ENCODE results near the gene TNN. TPM values are rescaled to one million over a fixed set of nuclear protein-coding genes. Genes with fewer than 3 reads are reported as not detected.
"Not testable (repeated sequence)": the region's sequence is repeated elsewhere in the genome, so short reads cannot be mapped to it uniquely, and the experiment has no call there.

The TNN gene
- total RNA-seq, 1 experiment from 2014 or later: not detected

- H3K4me2 ChIP-seq (ENCODE audit: low read length): no peak overlapping the region
- no peaks in the 10 kb centered on the region for H3K9me2 ChIP-seq (replicated peaks; ENCODE audit: low read length)
- ATAC-seq (no peak), DNase-seq (no peak)
- no peaks in the 10 kb centered on the region for H3K4me1 ChIP-seq (ENCODE audit: insufficient read depth, low read length)
- H4K20me1 ChIP-seq (ENCODE audit: low read length): no peaks in the 10 kb centered on the region
- no peaks in the 10 kb centered on the region for H3K79me2 ChIP-seq (ENCODE audit: low read length)
- no peaks in the 10 kb centered on the region for H3K27me3 ChIP-seq (ENCODE audit: low read length)
- no peaks in the 10 kb centered on the region for H3K36me3 ChIP-seq (ENCODE audit: low read depth, low read length)
- POLR2A ChIA-PET (ENCODE audit: unreplicated experiment): no interaction called here
- intact Hi-C loops (cut with micrococcal nuclease): no loop called here
- no TSS peak for BruUV-seq (replicated peaks)
- no peak overlapping the region for H3K4me3 ChIP-seq (ENCODE audit: low read length)
- no peak overlapping the region for H2AFZ ChIP-seq (ENCODE audit: low read length)
- H3K27ac ChIP-seq (ENCODE audit: low read length): no peak overlapping the region
- no peaks in the 10 kb centered on the region for H3F3A ChIP-seq (ENCODE audit: low read length, unreplicated experiment)
- no peak for TF ChIP-seq EZH2phosphoT487 (IDR thresholded peaks at IDR 0.05; ENCODE audit: borderline replicate concordance, low read length)
- TF ChIP-seq CTCF (conservative IDR thresholded peaks at IDR 0.05; ENCODE audit: low read depth, low read length): no peak
- TF ChIP-seq EZH2 (IDR thresholded peaks at IDR 0.05; ENCODE audit: low read length, unreplicated experiment): no peak
- no peak overlapping the region for H3K9ac ChIP-seq (ENCODE audit: low read length)
- H3K9me3 ChIP-seq (ENCODE audit: low read length): no peaks in the 10 kb centered on the region
- CTCF ChIA-PET: no interaction called here
Observed at GRCh38 chr1:175042650-175043049, 25.0 kb upstream of the TNN start.

DNA sequence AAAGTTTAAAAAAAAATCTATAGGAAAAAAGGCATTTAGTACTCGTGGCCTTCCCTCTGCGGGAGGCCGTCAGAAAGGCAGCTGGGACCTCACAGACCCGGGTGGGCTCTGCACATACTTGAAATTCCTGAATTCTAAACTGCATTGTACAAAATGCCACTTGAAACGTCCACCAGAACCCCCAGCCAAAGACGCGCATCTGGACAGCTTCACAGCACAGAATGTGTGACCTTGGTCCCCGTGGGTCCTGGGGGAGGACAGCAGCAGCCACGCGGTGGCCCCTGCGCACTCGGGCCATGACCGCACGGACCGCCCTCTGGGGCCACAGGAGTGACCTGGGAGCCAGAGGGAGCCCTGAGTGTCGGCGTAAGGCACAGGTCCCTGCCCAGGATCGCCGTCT is 23.8 kb upstream of the TNN start:
- TF ChIP-seq EZH2phosphoT487 (IDR thresholded peaks at IDR 0.05; ENCODE audit: borderline replicate concordance, low read length): no peak
- no peak for TF ChIP-seq EZH2 (IDR thresholded peaks at IDR 0.05; ENCODE audit: low read length, unreplicated experiment)
- no peak for TF ChIP-seq CTCF (conservative IDR thresholded peaks at IDR 0.05; ENCODE audit: low read depth, low read length)
- peaks cover 4% of the 10 kb centered on the region; the same call in 1 of the 2 replicates for H3K27me3 ChIP-seq (ENCODE audit: low read length)
- H4K20me1 ChIP-seq (ENCODE audit: low read length): no peaks in the 10 kb centered on the region
- H3K4me3 ChIP-seq (ENCODE audit: low read length): no peak overlapping the region
- no peak overlapping the region for H3K9ac ChIP-seq (ENCODE audit: low read length)
- H3K4me2 ChIP-seq (ENCODE audit: low read length): no peak overlapping the region
- H3K9me2 ChIP-seq (replicated peaks; ENCODE audit: low read length): no peaks in the 10 kb centered on the region
- no peaks in the 10 kb centered on the region for H3K79me2 ChIP-seq (ENCODE audit: low read length)
- no peaks in the 10 kb centered on the region for H3K4me1 ChIP-seq (ENCODE audit: insufficient read depth, low read length)
- DNase-seq (no peak), ATAC-seq (no peak)
- H3F3A ChIP-seq (ENCODE audit: low read length, unreplicated experiment): no peaks in the 10 kb centered on the region
- no peaks in the 10 kb centered on the region for H3K9me3 ChIP-seq (ENCODE audit: low read length)
- H3K27ac ChIP-seq (ENCODE audit: low read length): no peak overlapping the region
- no peak overlapping the region for H2AFZ ChIP-seq (ENCODE audit: low read length)
- no peaks in the 10 kb centered on the region for H3K36me3 ChIP-seq (ENCODE audit: low read depth, low read length)
- ChIA-PET POLR2A (ENCODE audit: unreplicated experiment) (no interaction called here), CTCF (no interaction called here)
- intact Hi-C loops (cut with micrococcal nuclease): no loop called here
- BruUV-seq (replicated peaks): no TSS peak

GRCh38 chr1:175044591-175044990 is 23.0 kb upstream of the TNN start:
- H3K4me1 ChIP-seq (ENCODE audit: insufficient read depth, low read length); DNase-seq; H3K9ac ChIP-seq (ENCODE audit: low read length); BruUV-seq (replicated peaks); intact Hi-C loops (cut with micrococcal nuclease); CTCF ChIA-PET; H3K4me2 ChIP-seq (ENCODE audit: low read length); H3K9me2 ChIP-seq (replicated peaks; ENCODE audit: low read length); H3K79me2 ChIP-seq (ENCODE audit: low read length); H3F3A ChIP-seq (ENCODE audit: low read length, unreplicated experiment); H3K4me3 ChIP-seq (ENCODE audit: low read length); H3K9me3 ChIP-seq (ENCODE audit: low read length); H3K27ac ChIP-seq (ENCODE audit: low read length); POLR2A ChIA-PET (ENCODE audit: unreplicated experiment); H3K36me3 ChIP-seq (ENCODE audit: low read depth, low read length); H4K20me1 ChIP-seq (ENCODE audit: low read length); ATAC-seq; H2AFZ ChIP-seq (ENCODE audit: low read length): not testable (repeated sequence)
- H3K27me3 ChIP-seq (ENCODE audit: low read length): peaks cover 10% of the 10 kb centered on the region
